ENCODE measurements around the gene ZNF175.

ZNF175 gene

GRCh38 chr19:51550848-51551672, 20.0 kb upstream of the ZNF175 start:
- DNase-seq: no peak

DNA sequence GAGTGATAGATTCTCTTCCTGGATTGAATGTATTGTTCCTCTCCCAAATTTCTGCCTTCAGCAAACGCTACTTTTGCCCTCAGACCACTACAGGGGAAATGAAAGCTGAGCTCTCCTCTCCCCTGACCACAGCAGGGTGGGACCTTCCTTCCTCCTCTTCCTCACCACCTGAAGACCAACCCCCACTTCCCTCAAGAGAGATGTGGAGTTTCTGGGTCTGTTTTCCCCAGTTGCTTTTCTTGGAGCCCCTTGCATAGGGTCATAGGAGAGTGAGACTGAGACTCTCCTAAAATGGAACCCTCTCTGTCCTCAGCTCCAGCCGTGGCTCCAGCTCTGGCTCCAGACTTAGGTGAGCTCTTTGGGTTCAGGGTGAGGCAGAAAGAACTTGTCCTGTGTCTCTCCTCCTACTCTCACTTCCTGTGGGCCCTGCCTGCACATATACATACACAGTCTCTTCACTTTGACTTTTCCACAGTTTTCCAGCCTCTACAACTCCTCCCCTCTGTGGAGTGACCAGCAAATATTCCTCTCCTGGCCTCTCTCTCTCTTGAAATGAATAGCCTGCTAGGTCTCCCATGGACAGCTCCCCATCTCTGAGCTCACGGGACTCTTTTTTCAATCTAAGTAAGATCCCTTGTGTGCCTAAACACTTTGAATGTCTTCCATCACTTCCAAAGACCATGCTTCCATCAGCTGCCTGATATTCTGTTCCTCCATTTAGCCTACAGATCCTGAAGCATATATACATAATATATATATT, 19.2 kb upstream of the ZNF175 start:
- no peak for DNase-seq

DNA sequence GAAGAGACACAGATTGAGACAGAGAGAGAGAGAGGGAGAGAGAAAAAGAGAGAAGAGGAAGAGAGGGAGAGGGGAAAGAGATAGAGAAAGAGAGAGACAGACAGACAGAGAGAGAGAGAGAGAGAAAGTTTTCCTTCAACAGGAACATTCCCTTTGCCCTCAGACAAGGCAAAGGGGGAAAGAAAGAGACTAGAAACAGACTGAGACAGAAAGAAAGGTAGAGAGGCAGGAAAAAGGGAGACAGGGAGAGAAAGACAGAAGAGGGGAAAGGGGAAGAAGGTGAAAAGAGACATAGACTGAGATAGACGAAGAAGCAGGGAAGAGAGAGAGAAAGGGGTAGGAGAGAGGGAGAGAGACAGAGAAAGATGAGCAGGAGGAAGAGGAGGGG, 18.5 kb upstream of the ZNF175 start:
- no peak for DNase-seq

DNA sequence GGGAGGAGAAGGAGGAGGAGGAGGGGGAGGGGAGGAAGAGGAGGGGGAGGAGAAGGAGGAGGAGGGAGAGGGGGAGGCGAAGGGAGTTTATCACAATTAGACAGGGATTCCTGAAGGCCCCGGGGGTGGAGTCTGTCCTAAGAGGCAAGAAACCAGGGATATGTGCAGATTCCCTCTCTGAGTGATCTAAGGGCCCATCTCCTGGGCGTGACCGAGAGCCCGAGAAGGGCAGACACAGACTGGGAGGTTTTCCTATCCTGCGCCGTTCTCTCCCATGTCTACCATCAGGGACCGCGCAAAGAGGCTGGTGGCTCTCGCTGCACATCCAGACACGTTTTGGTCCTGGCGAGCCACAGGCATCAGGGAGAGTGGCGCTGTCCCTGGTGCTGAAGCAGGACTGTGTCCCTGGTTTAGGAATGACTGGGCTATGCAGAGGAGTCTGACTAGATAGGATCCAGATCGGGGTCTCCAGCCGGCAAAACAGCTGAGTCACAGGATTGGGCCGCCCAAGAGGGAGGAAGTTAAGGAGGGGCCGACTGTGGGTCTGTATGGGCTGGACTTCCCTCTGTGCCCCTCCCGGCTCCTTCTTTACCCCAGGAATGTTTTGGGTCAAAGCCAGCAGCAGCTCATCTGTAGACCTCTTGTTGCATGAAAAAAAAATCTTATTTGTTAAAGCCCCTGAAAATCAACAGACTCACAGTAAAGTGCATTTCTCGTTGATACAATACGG, 17.9 kb upstream of the ZNF175 start:
- no peak for DNase-seq

- no peak for DNase-seq
Measured at GRCh38 chr19:51559240-51559639, 11.8 kb upstream of the ZNF175 start.

- no peak for DNase-seq
Measured at GRCh38 chr19:51560339-51560738, 10.7 kb upstream of the ZNF175 start.

- no peak for DNase-seq
Measured at GRCh38 chr19:51564791-51565190, 6.3 kb upstream of the ZNF175 start.

- DNase-seq: no peak
Measured at GRCh38 chr19:51565583-51565982, 5.5 kb upstream of the ZNF175 start.

DNA sequence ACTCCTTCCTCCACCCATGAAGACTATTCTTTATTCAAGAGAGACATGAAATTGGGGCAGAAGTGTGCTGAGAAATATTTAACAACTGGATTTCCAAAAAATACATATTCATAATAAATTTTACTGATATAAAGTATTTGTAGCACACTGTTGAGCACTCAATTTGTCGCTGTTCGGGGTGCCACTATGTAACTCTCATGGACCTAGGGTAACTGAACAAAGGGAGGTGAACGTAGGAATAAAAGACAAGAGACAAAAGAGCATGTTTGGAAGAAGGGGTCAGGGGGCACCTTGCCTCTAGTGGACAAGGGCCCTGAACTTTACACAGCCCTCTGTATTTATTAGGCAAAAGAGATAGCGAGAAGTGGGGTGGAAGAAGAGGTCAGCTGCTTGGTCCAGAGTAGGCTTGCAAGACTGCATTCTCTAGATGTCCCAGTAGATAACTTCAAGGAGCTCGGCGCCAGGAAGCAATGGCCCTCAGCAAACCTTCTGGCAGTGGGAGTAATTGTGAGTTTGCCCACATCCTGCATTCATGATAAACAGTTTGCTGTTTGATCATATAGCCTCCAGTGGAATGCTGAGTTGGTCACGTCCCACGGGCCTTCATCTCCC, 4.5 kb upstream of the ZNF175 start:
- no peak for DNase-seq

DNA sequence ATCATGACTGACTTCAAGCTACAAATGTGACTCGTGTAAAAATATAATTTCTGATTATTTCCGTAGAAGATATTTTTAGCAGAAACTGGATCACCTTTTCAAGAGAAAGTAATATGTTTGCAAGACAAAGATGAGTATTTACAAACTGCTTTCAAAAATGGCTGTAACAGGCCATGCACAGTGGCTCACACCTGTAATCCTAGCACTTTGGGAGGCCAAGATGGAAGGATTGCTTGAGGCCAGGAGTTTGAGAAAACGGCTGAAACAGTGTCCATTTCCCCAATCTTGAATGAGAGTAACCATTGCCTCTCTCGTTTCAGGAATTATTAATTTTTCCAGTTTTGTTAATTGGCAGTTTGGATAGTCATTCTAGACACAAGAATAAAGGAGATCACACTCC, 3.5 kb upstream of the ZNF175 start:
- no peak for DNase-seq

GRCh38 chr19:51568456-51568855, 2.6 kb upstream of the ZNF175 start:
- no peak for DNase-seq

GRCh38 chr19:51571599-51571998, 516 bp downstream of the ZNF175 start:
- DNase-seq: no peak

DNA sequence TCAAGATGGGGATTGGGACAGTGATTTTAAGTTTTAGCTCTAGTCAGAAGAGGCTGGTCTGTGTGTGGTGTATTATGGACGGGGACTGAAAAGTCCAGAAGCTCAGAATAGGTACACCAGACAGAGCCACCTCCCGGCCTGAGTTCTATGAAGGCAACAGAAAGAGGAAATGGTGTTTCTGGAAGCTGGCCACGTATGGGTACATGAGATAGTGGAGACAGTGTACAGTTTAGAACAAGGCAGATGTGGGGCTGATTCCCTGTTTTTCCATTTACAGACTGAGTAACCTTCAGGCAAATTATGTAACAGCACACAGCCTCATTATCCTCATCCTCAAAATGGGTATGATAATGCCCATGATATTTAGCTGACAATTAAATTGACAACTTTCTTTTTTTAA, 1.3 kb downstream of the ZNF175 start:
- no peak for DNase-seq

DNA sequence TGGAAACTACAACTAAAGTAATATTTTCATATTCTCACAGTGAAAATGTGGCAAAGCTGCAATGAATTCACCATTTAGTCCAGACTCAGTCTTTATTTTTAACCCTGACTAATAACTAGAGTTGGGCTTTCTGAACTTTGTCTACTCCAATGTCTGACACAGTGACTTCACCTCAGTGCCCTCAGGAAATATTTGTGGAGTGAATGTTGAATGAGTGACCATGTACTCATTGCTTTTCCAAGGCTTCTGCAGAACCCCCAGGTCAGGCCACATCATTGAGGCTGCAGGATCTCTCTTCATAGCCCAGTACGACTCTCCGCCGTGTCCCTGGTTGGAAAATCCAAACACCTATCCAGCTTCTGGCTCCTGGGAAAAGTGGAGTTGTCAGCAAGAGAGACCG, 1.8 kb downstream of the ZNF175 start:
- no peak for DNase-seq

DNA sequence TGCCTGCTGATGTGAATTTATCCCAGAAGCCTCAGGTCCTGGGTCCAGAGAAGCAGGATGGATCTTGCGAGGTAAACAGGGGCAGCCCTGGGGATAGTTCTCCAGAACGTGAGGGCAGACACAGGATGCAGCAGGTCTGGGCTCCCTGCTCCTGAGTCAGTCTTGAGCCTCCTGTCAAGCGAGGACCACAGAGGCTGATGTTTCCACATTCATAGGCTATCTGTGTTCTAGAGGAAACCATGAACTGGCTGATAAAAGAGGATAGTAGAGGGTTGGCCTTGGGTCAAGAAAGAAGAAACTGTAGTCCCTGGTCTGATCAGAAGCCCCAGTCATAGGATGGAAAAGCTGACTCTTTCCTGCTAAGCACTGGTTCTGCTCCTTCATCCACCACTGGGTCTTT, 2.2 kb downstream of the ZNF175 start:
- no peak for DNase-seq

GRCh38 chr19:51576850-51577249, 5.8 kb downstream of the ZNF175 start:
- DNase-seq: no peak

DNA sequence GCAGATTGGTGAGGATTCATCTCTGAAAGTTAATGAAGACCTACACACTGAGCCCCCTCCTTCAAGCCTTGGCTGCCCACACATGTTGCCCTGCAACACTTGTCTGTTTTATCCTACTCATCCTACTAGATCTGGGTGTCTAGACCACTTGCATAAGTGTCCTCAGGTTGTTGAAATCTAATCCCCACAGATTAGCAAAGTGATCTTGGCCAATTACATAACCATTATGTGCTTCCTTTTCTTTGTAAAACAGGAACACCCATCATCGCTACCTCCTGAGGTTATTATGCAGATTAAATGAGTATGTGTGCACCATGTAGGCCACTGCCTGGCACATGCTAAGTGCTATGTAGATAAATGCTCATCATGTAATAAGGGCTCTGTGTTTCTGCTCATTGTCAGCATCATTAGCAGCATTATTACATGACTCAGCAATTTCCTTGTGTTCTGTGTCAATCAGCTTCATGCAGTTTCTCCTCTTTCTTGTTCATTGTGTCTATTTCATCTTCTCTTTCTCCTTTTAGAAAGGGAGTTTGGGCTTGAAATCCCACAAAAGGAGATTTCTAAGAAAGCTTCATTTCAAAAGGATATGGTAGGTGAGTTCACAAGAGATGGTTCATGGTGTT, 15.1 kb downstream of the ZNF175 start:
- no peak for DNase-seq

DNA sequence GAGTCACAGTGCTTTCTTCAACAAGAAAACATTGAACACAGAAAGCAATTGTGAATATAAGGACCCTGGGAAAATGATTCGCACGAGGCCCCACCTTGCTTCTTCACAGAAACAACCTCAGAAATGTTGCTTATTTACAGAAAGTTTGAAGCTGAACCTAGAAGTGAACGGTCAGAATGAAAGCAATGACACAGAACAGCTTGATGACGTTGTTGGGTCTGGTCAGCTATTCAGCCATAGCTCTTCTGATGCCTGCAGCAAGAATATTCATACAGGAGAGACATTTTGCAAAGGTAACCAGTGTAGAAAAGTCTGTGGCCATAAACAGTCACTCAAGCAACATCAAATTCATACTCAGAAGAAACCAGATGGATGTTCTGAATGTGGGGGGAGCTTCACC, 15.7 kb downstream of the ZNF175 start:
- DNase-seq: no peak

DNA sequence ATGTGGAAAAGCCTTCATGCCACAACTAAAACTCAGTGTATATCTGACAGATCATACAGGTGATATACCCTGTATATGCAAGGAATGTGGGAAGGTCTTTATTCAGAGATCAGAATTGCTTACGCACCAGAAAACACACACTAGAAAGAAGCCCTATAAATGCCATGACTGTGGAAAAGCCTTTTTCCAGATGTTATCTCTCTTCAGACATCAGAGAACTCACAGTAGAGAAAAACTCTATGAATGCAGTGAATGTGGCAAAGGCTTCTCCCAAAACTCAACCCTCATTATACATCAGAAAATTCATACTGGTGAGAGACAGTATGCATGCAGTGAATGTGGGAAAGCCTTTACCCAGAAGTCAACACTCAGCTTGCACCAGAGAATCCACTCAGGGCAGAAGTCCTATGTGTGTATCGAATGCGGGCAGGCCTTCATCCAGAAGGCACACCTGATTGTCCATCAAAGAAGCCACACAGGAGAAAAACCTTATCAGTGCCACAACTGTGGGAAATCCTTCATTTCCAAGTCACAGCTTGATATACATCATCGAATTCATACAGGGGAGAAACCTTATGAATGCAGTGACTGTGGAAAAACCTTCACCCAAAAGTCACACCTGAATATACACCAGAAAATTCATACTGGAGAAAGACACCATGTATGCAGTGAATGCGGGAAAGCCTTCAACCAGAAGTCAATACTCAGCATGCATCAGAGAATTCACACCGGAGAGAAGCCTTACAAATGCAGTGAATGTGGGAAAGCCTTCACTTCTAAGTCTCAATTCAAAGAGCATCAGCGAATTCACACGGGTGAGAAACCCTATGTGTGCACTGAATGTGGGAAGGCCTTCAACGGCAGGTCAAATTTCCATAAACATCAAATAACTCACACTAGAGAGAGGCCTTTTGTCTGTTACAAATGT, 16.4 kb downstream of the ZNF175 start:
- no peak for DNase-seq

GRCh38 chr19:51589511-51589910, 18.4 kb downstream of the ZNF175 start:
- no peak for DNase-seq

GRCh38 chr19:51590441-51590840, 19.4 kb downstream of the ZNF175 start:
- no peak for DNase-seq

DNA sequence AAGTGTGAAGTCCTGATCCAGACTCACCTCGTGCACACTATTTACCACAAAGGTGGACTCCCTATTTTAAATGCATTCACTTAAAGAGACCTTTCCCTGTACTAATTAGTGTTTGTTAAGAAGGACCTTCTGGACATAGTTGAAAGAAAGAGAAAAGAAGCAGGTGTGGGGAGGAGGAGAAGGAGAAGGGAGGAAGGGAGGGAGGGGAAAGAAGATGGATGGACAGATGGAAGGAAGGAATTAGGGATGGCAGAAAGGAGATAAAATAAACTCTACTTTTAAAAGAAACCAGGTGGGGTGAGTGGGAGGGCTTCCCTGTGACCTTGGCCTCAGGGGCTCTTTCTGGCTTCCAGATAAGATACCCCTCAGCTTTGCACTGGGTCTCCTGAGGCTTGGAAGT, 21.4 kb downstream of the ZNF175 start:
- no peak for DNase-seq

Measured in NK-92 treated with Interleukin-12 subunit alpha and Interleukin-12 subunit beta, amount 100 ng/mL, for 24 hours (cell line).